ENCODE data around the gene ANKRD29.

DNA sequence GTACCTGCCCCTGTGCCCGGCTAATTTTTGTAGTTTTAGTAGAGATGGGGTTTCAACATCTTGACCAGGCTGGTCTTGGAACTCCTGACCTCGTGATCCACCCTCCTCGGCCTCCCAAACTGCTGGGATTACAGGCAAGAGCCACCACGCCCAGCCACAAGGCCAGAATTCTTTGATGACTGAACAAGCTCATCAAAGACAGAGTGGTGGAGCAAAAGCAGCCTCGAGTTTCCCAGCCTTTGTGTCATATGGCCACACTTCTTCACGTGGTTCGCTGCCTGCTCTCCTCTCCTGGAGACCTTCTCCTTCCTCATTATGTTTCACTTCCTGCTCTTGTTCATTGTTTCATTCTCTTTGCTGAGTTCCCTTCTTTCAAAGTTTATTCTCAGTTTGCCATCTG, 66.5 kb downstream of the ANKRD29 start:
- TF ChIP-seq CTCF (conservative IDR thresholded peaks at IDR 0.05; ENCODE audit: low read length) = no peak
- TF ChIP-seq EZH2phosphoT487 (IDR thresholded peaks at IDR 0.05; ENCODE audit: borderline replicate concordance) = no peak

Measured in Loucy (cell line).